ENCODE measurements around the gene GPR152.

GPR152 gene, protein sequence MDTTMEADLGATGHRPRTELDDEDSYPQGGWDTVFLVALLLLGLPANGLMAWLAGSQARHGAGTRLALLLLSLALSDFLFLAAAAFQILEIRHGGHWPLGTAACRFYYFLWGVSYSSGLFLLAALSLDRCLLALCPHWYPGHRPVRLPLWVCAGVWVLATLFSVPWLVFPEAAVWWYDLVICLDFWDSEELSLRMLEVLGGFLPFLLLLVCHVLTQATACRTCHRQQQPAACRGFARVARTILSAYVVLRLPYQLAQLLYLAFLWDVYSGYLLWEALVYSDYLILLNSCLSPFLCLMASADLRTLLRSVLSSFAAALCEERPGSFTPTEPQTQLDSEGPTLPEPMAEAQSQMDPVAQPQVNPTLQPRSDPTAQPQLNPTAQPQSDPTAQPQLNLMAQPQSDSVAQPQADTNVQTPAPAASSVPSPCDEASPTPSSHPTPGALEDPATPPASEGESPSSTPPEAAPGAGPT

GRCh38 chr11:67452141-67452952 is at the start of gene GPR152:
GPR152 (minus strand) TSS chr11:67452729; CDS start chr11:67452724, 5 bp downstream.
- Histone ChIP-seq H3K9me3 (no peaks in the 10 kb centered on the region), H3K27ac (no peak within 1 kb of the TSS), H3K4me3 (no peak within 1 kb of the TSS), H3K27me3 (no peaks in the 10 kb centered on the region), H3K36me3 (no peaks in the 10 kb centered on the region), H3K4me1 (no peaks in the 10 kb centered on the region)
- no peak for DNase-seq
- TF ChIP-seq CTCF (IDR thresholded peaks at IDR 0.05): no peak
- intact Hi-C loops (cut with DNase I; ENCODE audit: low total_unique reads): no loop called here

DNA sequence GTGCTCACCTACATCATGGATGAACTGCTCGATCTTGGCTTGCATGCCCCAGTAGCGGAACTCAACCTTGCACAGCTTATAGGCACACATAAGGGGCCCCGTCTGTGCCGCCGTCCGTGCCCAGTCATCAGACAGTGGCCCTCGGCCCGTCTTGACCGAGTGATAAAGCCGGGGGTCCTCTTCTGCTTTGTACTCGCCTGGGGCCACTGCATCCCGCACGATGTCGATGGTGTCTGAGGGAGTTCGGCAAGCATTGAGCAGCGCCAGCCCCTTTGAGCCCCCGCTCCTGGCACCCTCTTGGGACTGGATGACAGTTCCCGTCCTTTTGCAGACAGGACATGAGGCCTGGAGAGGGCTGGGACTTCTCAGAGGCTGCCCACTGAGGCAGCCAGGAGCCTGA is 49.3 kb upstream of the GPR152 start:
- Histone ChIP-seq H3K27ac (no peak overlapping the region), H3K9me3 (no peaks in the 10 kb centered on the region), H3K36me3 (peaks cover 0 to 38% (median 23%) of the 10 kb centered on the region in 3 donors), H3K27me3 (no peaks in the 10 kb centered on the region), H3K4me1 (peaks cover 0 to 35% (median 31%) of the 10 kb centered on the region in 4 donors), H3K4me3 (no peak overlapping the region)
- intact Hi-C loops (cut with DNase I; ENCODE audit: low total_unique reads): loop anchor here (2.0 kb wide), 1 partner anchor 99 kb away; no protein-coding TSS in a partner anchor
- TF ChIP-seq CTCF (IDR thresholded peaks at IDR 0.05): no peak
- DNase-seq: no peak

- no peaks in the 10 kb centered on the region for H3K9me3 ChIP-seq
- H3K27ac ChIP-seq: no peak overlapping the region
- no peak for TF ChIP-seq CTCF (IDR thresholded peaks at IDR 0.05)
- peaks cover 0 to 37% (median 22%) of the 10 kb centered on the region in 3 donors for H3K36me3 ChIP-seq
- intact Hi-C loops (cut with DNase I; ENCODE audit: low total_unique reads): no loop called here
- no peak for DNase-seq
- no peaks in the 10 kb centered on the region for H3K27me3 ChIP-seq
- peaks cover 0 to 27% (median 23%) of the 10 kb centered on the region in 4 donors for H3K4me1 ChIP-seq
- H3K4me3 ChIP-seq: no peak overlapping the region
Observed at GRCh38 chr11:67500831-67501715, 48.5 kb upstream of the GPR152 start.

GRCh38 chr11:67500484-67500821 is 47.9 kb upstream of the GPR152 start:
- Histone ChIP-seq H3K36me3 (peaks cover 0 to 43% (median 28%) of the 10 kb centered on the region in 3 donors), H3K9me3 (no peaks in the 10 kb centered on the region), H3K4me3 (no peak overlapping the region), H3K27me3 (no peaks in the 10 kb centered on the region), H3K27ac (no peak overlapping the region), H3K4me1 (peaks cover 0 to 21% (median 17%) of the 10 kb centered on the region in 4 donors)
- no peak for DNase-seq
- intact Hi-C loops (cut with DNase I; ENCODE audit: low total_unique reads): no loop called here
- no peak for TF ChIP-seq CTCF (IDR thresholded peaks at IDR 0.05)

All from tibial artery (tissue), 4 donors.